GM12878 (cell line): Measurements from ENCODE around the gene B4GALT1. TPM values are rescaled to one million over a fixed set of nuclear protein-coding genes. Genes with fewer than 3 reads are reported as not detected.

Source experiments
- E2F8 ChIP-seq: fragments of 450-650 bp; IDR thresholded peaks from 2 replicates; pipeline ENCODE4 v1.6.1; 2018; ENCODE audit warnings: mild to moderate bottlenecking, low read depth, moderate library complexity; ENCODE audit not compliant: partially characterized antibody
- E4F1 ChIP-seq: fragments of 450-650 bp; IDR thresholded peaks from 2 replicates; pipeline ENCODE4 v1.6.1; 2018; ENCODE audit warnings: borderline replicate concordance, mild to moderate bottlenecking; ENCODE audit not compliant: partially characterized antibody
- ETV6 ChIP-seq, 2 experiments: fragments of 450-650 bp in 1 of 2; IDR thresholded peaks in 1 of 2; conservative IDR thresholded peaks in 1 of 2; 2 replicates each; pipeline ENCODE4 v1.6.1; 2014; ENCODE audit warnings: antibody characterized with exemption in 1 of 2, borderline replicate concordance in 1 of 2, low read depth in 1 of 2, mild to moderate bottlenecking in 1 of 2, moderate library complexity in 1 of 2
- FOS ChIP-seq: IDR thresholded peaks from 3 replicates; pipeline ENCODE4 v1.6.1; 2011; ENCODE audit warnings: borderline replicate concordance; ENCODE audit not compliant: insufficient read length; ENCODE audit errors: extremely low read depth
- IKZF1 ChIP-seq: fragments of 450-650 bp; conservative IDR thresholded peaks from 2 replicates; pipeline ENCODE4 v1.6.1; 2017; ENCODE audit warnings: antibody characterized with exemption, mild to moderate bottlenecking
- NBN ChIP-seq: fragments of 450-650 bp; IDR thresholded peaks from 2 replicates; pipeline ENCODE4 v1.6.1; 2016
- POU2F2 ChIP-seq: IDR thresholded peaks from 3 replicates; pipeline ENCODE4 v1.6.1; 2011; ENCODE audit warnings: low read depth, mild to moderate bottlenecking, low read length, borderline replicate concordance
- RB1 ChIP-seq: fragments of 450-650 bp; formaldehyde crosslinking; IDR thresholded peaks from 2 replicates; pipeline ENCODE4 v1.6.1; 2017; ENCODE audit warnings: mild to moderate bottlenecking, borderline replicate concordance
- SP1 ChIP-seq: IDR thresholded peaks from one replicate; pipeline ENCODE4 v1.6.1; 2011; ENCODE audit warnings: low read depth, low read length
- WRNIP1 ChIP-seq: IDR thresholded peaks from 2 replicates; pipeline ENCODE4 v1.6.1; 2011; ENCODE audit warnings: low read depth, low read length, improper control_type of control experiment, borderline replicate concordance
- YY1 ChIP-seq: IDR thresholded peaks from 2 replicates; pipeline ENCODE4 v1.6.1; 2011; ENCODE audit warnings: low read depth, mild to moderate bottlenecking, low read length
- ZBTB40 ChIP-seq: fragments of 450-650 bp; IDR thresholded peaks from 2 replicates; pipeline ENCODE4 v1.6.1; 2016; ENCODE audit warnings: mild to moderate bottlenecking, moderate library complexity, borderline replicate concordance
- ZNF207 ChIP-seq: fragments of 450-650 bp; IDR thresholded peaks from 2 replicates; pipeline ENCODE4 v1.6.1; 2014; ENCODE audit warnings: antibody characterized with exemption, mild to moderate bottlenecking, borderline replicate concordance
- ZNF217 ChIP-seq: fragments of 450-650 bp; IDR thresholded peaks from 2 replicates; pipeline ENCODE4 v1.6.1; 2017; ENCODE audit warnings: antibody characterized with exemption, mild to moderate bottlenecking
- ZNF24 ChIP-seq: fragments of 450-650 bp; IDR thresholded peaks from 2 replicates; pipeline ENCODE4 v1.6.1; 2017; ENCODE audit warnings: antibody characterized with exemption, mild to moderate bottlenecking
- polyA plus RNA-seq, 11 experiments: library from polyadenylated mRNA; depleted of rRNA in 4 of 11; unstranded in 6 of 11; stranded (reverse) in 5 of 11; fragments of >200 nt; fragmentation: Nextera tagmentation in 4 of 11; fragmentation: Illumina TruSeq in 1 of 11; extraction: Ambion mirVana in 4 of 11; extraction: Trizol in 1 of 11; gene quantifications; 1 replicate in 1 of 11; 2 replicates in 10 of 11; pipeline versions ENCODE4 v1.2.1 to v1.2.3, GENCODE V29; 2011 to 2016; ENCODE audit warnings: inconsistent platforms in 2 of 11, missing spikeins in 2 of 11, low read depth in 1 of 11
- total RNA-seq, 4 experiments: library from RNA; depleted of rRNA in 3 of 4; stranded (reverse); fragments of >200 nt in 3 of 4; fragmentation: Illumina TruSeq in 1 of 4; extraction: Trizol in 1 of 4; gene quantifications; 2 replicates each; pipeline versions ENCODE4 v1.2.1 to v1.2.3, GENCODE V29; 2013 to 2021
- TF ChIP-seq, protein P1 (sequence below): fragments of 450-650 bp; IDR thresholded peaks from 2 replicates; pipeline ENCODE4 v1.6.1; 2017; ENCODE audit warnings: mild to moderate bottlenecking, low read depth, inconsistent platforms; ENCODE audit not compliant: poor library complexity, severe bottlenecking

The B4GALT1 gene
- total and polyA plus RNA-seq, 10 of the 15 experiments (the other 5 are each of a cell fraction or from before 2014, with no cell fraction given), result 12.7 to 79.0 (median 41.0) TPM

GRCh38 chr9:33076046-33077004, 90.8 kb downstream of the B4GALT1 start, which contains the start of gene SMU1 (continued):
- TF ChIP-seq NBN, result peak; percentile 97
- TF ChIP-seq E2F8, result peak; percentile 49
- peak; percentile 37; the same call in 1 of the 3 replicates for TF ChIP-seq POU2F2
- 0 out of 2 replicates have a peak, but pooled peaks have one; percentile 67 for TF ChIP-seq WRNIP1
- TF ChIP-seq, protein P1, sequence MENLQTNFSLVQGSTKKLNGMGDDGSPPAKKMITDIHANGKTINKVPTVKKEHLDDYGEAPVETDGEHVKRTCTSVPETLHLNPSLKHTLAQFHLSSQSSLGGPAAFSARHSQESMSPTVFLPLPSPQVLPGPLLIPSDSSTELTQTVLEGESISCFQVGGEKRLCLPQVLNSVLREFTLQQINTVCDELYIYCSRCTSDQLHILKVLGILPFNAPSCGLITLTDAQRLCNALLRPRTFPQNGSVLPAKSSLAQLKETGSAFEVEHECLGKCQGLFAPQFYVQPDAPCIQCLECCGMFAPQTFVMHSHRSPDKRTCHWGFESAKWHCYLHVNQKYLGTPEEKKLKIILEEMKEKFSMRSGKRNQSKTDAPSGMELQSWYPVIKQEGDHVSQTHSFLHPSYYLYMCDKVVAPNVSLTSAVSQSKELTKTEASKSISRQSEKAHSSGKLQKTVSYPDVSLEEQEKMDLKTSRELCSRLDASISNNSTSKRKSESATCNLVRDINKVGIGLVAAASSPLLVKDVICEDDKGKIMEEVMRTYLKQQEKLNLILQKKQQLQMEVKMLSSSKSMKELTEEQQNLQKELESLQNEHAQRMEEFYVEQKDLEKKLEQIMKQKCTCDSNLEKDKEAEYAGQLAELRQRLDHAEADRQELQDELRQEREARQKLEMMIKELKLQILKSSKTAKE, result peak; percentile 35
- TF ChIP-seq IKZF1, result peak; percentile 73
- peak; percentile 31; the same call in 1 of the 2 replicates for TF ChIP-seq ZNF207
- TF ChIP-seq E4F1, result no peak
- peak; percentile 12 for TF ChIP-seq SP1
- TF ChIP-seq ETV6 (conservative IDR thresholded peaks at IDR 0.05 in 1 of 2, IDR thresholded peaks at IDR 0.05 in 1 of 2; ENCODE audit: borderline replicate concordance in 1 of 2, low read depth in 1 of 2), result no peak
- TF ChIP-seq FOS, result no peak
- peak; percentile 62; the same call in 1 of the 2 replicates for TF ChIP-seq ZNF24
- TF ChIP-seq ZNF217, result peak; percentile 85
- TF ChIP-seq ZBTB40, result peak; percentile 96
- TF ChIP-seq YY1, result 0 out of 2 replicates have a peak, but pooled peaks have one; percentile 6
- TF ChIP-seq RB1, result peak; percentile 50; the same call in 1 of the 2 replicates
